Smooth muscle cell (in vitro differentiated cells): Measurements from ENCODE around the gene TMPRSS7. TPM values are rescaled to one million over a fixed set of nuclear protein-coding genes. Genes with fewer than 3 reads are reported as not detected.
A peak's percentile ranks its signal among the peaks of the same experiment; 100 is the strongest.

ENCODE experiments used
- DNase-seq: peaks from one replicate; lab custom pipeline; 2025; ENCODE audit not compliant: unreplicated experiment; lab: John Stamatoyannopoulos, UW
- H2AFZ ChIP-seq: fragments of 200-600 bp; sonication (generic); 2 replicates; pipeline ENCODE4 v1.6.0; 2016; ENCODE audit warnings: antibody characterized with exemption, low read depth, mild to moderate bottlenecking
- H3F3A ChIP-seq: fragments of 200-600 bp; sonication (generic); 2 replicates; pipeline ENCODE4 v1.6.0; 2017; ENCODE audit warnings: antibody characterized with exemption, low read depth
- H3K27ac ChIP-seq: fragments of 200-600 bp; sonication (generic); 2 replicates; pipeline ENCODE4 v1.5.1; 2016; ENCODE audit warnings: low read depth, mild to moderate bottlenecking
- H3K27me3 ChIP-seq: fragments of 200-600 bp; sonication (generic); 2 replicates; pipeline ENCODE4 v1.6.1; 2016; ENCODE audit warnings: low read depth, mild to moderate bottlenecking
- H3K36me3 ChIP-seq: fragments of 200-600 bp; sonication (generic); 2 replicates; pipeline ENCODE4 v1.5.1; 2016; ENCODE audit warnings: low read depth
- H3K4me1 ChIP-seq: fragments of 200-600 bp; sonication (generic); 2 replicates; pipeline ENCODE4 v1.5.1; 2016; ENCODE audit warnings: low read depth
- H3K4me2 ChIP-seq: fragments of 200-600 bp; sonication (generic); 2 replicates; pipeline ENCODE4 v1.6.0; 2016; ENCODE audit warnings: mild to moderate bottlenecking
- H3K4me3 ChIP-seq: fragments of 200-600 bp; sonication (generic); 2 replicates; pipeline ENCODE4 v1.5.1; 2016; ENCODE audit warnings: mild to moderate bottlenecking
- H3K79me2 ChIP-seq: fragments of 200-600 bp; sonication (generic); 2 replicates; pipeline ENCODE4 v1.6.0; 2016; ENCODE audit warnings: low read depth, mild to moderate bottlenecking
- H3K9ac ChIP-seq: fragments of 200-600 bp; sonication (generic); 2 replicates; pipeline ENCODE4 v1.6.0; 2016; ENCODE audit warnings: low read depth
- H3K9me3 ChIP-seq: fragments of 200-600 bp; sonication (generic); replicated peaks from 2 replicates; pipeline ENCODE4 v1.5.1; 2016; ENCODE audit warnings: low read depth
- H4K20me1 ChIP-seq: fragments of 200-600 bp; sonication (generic); 2 replicates; pipeline ENCODE4 v1.6.0; 2016; ENCODE audit warnings: low read depth
- WGBS: methylation state at CpG from one replicate; pipeline ENCODE4 v1.1.7; 2016; ENCODE audit warnings: low lambda C conversion rate; 5-methylcytosine and 5-hydroxymethylcytosine counted together
- polyA plus RNA-seq: library from polyadenylated mRNA; unstranded; fragments of >200 nt; fragmentation: Nextera tagmentation; extraction: Ambion mirVana; gene quantifications from 2 replicates; pipeline ENCODE4 v1.2.1, GENCODE V29; 2016
- total RNA-seq: library from RNA; depleted of rRNA; stranded (reverse); fragments of >200 nt; gene quantifications from 2 replicates; pipeline ENCODE4 v1.2.3, GENCODE V29; 2014
- TF ChIP-seq, protein P1 (sequence below): fragments of 200-600 bp; sonication (generic); IDR thresholded peaks from 2 replicates; pipeline ENCODE4 v1.5.1; 2017; ENCODE audit warnings: borderline replicate concordance, mild to moderate bottlenecking, antibody characterized with exemption; ENCODE audit not compliant: insufficient read depth, poor library complexity, severe bottlenecking

TMPRSS7 gene
- total and polyA plus RNA-seq, 2 experiments from 2014 or later, result not detected

DNA sequence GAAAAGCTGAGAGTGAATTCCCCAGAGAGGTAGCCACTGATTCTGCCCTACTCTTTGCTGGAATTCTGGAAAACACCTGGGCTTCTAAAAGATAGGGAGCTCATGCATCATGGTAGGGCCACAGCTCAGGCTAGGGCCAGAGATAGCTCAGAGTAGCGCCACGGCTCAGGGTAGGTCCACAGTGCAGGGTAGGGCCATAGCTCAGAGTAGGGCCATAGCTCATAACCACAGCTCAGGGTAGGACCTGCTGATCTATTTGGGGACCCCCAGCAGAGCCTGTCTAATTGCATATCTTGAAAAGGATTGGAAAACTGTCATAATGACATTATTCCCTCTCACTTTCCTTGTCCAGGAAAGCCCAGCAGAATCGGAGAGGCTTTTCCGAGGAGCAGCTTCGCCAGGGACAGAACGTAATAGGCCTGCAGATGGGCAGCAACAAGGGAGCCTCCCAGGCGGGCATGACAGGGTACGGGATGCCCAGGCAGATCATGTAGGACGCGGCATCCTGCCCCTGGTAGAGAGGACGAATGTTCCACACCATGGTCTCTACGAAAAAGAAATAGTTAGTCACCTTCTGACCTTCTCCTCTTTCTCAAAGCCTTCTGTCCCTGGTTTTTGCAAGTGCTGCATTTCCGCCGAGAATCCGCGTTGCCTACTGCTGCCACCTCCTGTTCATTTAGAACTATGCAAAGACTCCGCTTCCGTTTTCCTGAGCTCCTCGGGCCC lies 21.3 kb upstream of the TMPRSS7 start:
- no peaks in the 10 kb centered on the region for H3F3A ChIP-seq
- H2AFZ ChIP-seq, result peak overlapping the region; percentile 51
- no peaks in the 10 kb centered on the region for H3K27me3 ChIP-seq
- no peaks in the 10 kb centered on the region for H3K9me3 ChIP-seq
- no peak overlapping the region for H3K9ac ChIP-seq
- H3K27ac ChIP-seq, result peak overlapping the region; percentile 34
- no peaks in the 10 kb centered on the region for H3K36me3 ChIP-seq
- peak; percentile 14 for DNase-seq
- H3K4me3 ChIP-seq, result no peak overlapping the region
- no peak overlapping the region for H3K4me2 ChIP-seq
- WGBS, result 43% methylated on average over 19 of the region's 19 CpGs
- TF ChIP-seq, protein P1, sequence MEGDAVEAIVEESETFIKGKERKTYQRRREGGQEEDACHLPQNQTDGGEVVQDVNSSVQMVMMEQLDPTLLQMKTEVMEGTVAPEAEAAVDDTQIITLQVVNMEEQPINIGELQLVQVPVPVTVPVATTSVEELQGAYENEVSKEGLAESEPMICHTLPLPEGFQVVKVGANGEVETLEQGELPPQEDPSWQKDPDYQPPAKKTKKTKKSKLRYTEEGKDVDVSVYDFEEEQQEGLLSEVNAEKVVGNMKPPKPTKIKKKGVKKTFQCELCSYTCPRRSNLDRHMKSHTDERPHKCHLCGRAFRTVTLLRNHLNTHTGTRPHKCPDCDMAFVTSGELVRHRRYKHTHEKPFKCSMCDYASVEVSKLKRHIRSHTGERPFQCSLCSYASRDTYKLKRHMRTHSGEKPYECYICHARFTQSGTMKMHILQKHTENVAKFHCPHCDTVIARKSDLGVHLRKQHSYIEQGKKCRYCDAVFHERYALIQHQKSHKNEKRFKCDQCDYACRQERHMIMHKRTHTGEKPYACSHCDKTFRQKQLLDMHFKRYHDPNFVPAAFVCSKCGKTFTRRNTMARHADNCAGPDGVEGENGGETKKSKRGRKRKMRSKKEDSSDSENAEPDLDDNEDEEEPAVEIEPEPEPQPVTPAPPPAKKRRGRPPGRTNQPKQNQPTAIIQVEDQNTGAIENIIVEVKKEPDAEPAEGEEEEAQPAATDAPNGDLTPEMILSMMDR, result peak; percentile 69
- H3K79me2 ChIP-seq, result no peaks in the 10 kb centered on the region
- no peaks in the 10 kb centered on the region for H4K20me1 ChIP-seq
- peaks cover 4% of the 10 kb centered on the region for H3K4me1 ChIP-seq

DNA sequence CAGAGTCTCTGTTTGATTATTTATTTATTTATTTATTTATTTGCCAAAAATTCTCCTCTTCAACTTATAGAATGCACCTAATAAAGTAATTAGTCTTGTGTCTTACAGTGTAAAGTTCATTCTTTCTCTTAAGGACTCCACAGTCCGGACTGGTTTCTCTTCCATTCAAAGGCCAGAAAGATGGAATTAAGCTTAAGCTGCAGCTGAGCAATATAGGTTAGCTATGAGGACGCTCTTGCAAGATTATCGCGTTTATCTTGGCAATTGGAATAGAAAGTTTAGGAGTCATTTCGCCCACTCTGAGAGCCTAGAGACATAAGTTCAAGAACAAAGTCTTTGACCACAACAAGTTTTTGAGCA lies 20.8 kb upstream of the TMPRSS7 start:
- peaks cover 4% of the 10 kb centered on the region for H3K4me1 ChIP-seq
- H3K4me2 ChIP-seq, result no peak overlapping the region
- no peak for DNase-seq
- H2AFZ ChIP-seq, result no peak overlapping the region
- no peaks in the 10 kb centered on the region for H4K20me1 ChIP-seq
- no peak overlapping the region for H3K27ac ChIP-seq
- H3K36me3 ChIP-seq, result no peaks in the 10 kb centered on the region
- no peaks in the 10 kb centered on the region for H3K27me3 ChIP-seq
- H3K4me3 ChIP-seq, result no peak overlapping the region
- no peaks in the 10 kb centered on the region for H3K79me2 ChIP-seq
- no peaks in the 10 kb centered on the region for H3K9me3 ChIP-seq
- no peak overlapping the region for H3K9ac ChIP-seq
- 69% methylated on average over 5 of the region's 5 CpGs for WGBS
- no peaks in the 10 kb centered on the region for H3F3A ChIP-seq
- TF ChIP-seq, protein P1, result no peak

GRCh38 chr3:112017091-112017490 lies 17.4 kb upstream of the TMPRSS7 start:
- Histone ChIP-seq H3K27ac (no peak overlapping the region), H3K79me2 (no peaks in the 10 kb centered on the region), H3K4me1 (peaks cover 4% of the 10 kb centered on the region), H3K9me3 (no peaks in the 10 kb centered on the region), H4K20me1 (no peaks in the 10 kb centered on the region), H2AFZ (no peak overlapping the region), H3F3A (no peaks in the 10 kb centered on the region), H3K9ac (no peak overlapping the region), H3K27me3 (no peaks in the 10 kb centered on the region), H3K4me2 (no peak overlapping the region), H3K4me3 (no peak overlapping the region), H3K36me3 (no peaks in the 10 kb centered on the region)
- no peak for DNase-seq
- TF ChIP-seq, protein P1, result no peak

DNA sequence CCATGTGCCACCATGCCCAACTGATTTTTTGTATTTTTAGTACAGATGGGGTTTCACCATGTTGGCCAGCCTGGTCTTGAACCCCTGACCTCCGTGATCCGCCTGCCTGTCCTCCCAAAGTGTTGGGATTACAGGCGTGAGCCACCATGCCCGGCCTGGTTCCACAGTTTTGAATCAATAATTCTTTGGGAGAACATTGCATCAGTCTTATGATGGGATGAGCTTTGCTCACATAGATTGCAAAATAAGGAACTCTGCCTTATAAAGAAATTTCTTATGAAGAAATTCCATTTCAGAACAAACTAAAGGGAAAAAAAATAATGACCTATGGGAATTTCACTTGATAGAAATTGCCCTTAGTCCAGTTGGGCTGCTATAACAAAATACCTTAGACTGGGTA lies 15.8 kb upstream of the TMPRSS7 start:
- 98% methylated on average over 4 of the region's 4 CpGs for WGBS
- Histone ChIP-seq H3K79me2 (no peaks in the 10 kb centered on the region), H3K4me2 (no peak overlapping the region), H2AFZ (no peak overlapping the region), H3F3A (no peaks in the 10 kb centered on the region), H3K9me3 (no peaks in the 10 kb centered on the region), H3K4me1 (no peaks in the 10 kb centered on the region), H3K27me3 (no peaks in the 10 kb centered on the region), H4K20me1 (no peaks in the 10 kb centered on the region), H3K27ac (no peak overlapping the region), H3K36me3 (no peaks in the 10 kb centered on the region), H3K4me3 (no peak overlapping the region), H3K9ac (no peak overlapping the region)
- no peak for DNase-seq
- TF ChIP-seq, protein P1, result no peak
